Osteoblast (primary cell): ENCODE results near the gene HSPA1B. TPM values are rescaled to one million over a fixed set of nuclear protein-coding genes. Genes with fewer than 3 reads are reported as not detected.
"Not testable (repeated sequence)": the region's sequence is repeated elsewhere in the genome, so short reads cannot be mapped to it uniquely, and the experiment has no call there.

ENCODE experiments used
- DNase-seq: peaks from one replicate; pipeline ENCODE4 v3.0.0; 2011; ENCODE audit warnings: low spot score, mixed read lengths; ENCODE audit not compliant: insufficient read length; ENCODE audit errors: missing footprints
- H2AFZ ChIP-seq: 2 replicates; pipeline ENCODE4 v1.6.0; 2011; ENCODE audit warnings: mild to moderate bottlenecking, low read length
- H3K27ac ChIP-seq: 2 replicates; pipeline ENCODE4 v1.5.1; 2011; ENCODE audit warnings: mild to moderate bottlenecking, low read depth, low read length, moderate library complexity
- H3K27me3 ChIP-seq: 2 replicates; pipeline ENCODE4 v1.6.0; 2012; ENCODE audit warnings: mild to moderate bottlenecking, control low read depth, inconsistent platforms, low read length, moderate library complexity; ENCODE audit not compliant: insufficient read depth
- H3K36me3 ChIP-seq: 2 replicates; pipeline ENCODE4 v1.5.1; 2011; ENCODE audit warnings: mild to moderate bottlenecking, low read length, control low read depth, moderate library complexity; ENCODE audit not compliant: insufficient read depth
- H3K4me1 ChIP-seq: 2 replicates; pipeline ENCODE4 v1.5.1; 2011; ENCODE audit warnings: mild to moderate bottlenecking, low read length, control low read depth, moderate library complexity; ENCODE audit not compliant: insufficient read depth
- H3K4me2 ChIP-seq: 2 replicates; pipeline ENCODE4 v1.6.0; 2011; ENCODE audit warnings: mild to moderate bottlenecking, low read length; ENCODE audit not compliant: insufficient read depth
- H3K4me3 ChIP-seq: fragments of 200-600 bp; sonication (generic); 3 replicates; pipeline ENCODE4 v1.5.1; 2012; ENCODE audit warnings: mild to moderate bottlenecking, low read length, inconsistent platforms; ENCODE audit not compliant: insufficient read depth
- H3K79me2 ChIP-seq: 2 replicates; pipeline ENCODE4 v1.6.0; 2012; ENCODE audit warnings: mild to moderate bottlenecking, low read length, control low read depth, inconsistent platforms; ENCODE audit not compliant: insufficient read depth
- H3K9me3 ChIP-seq: 2 replicates; pipeline ENCODE4 v1.5.1; 2011; ENCODE audit warnings: low read depth, low read length, control low read depth
- H4K20me1 ChIP-seq: 2 replicates; pipeline ENCODE4 v1.6.0; 2012; ENCODE audit warnings: mild to moderate bottlenecking, low read length, control low read depth; ENCODE audit not compliant: insufficient read depth
- CTCF ChIP-seq: IDR thresholded peaks from 2 replicates; pipeline ENCODE4 v1.5.1; 2011; ENCODE audit warnings: mild to moderate bottlenecking, low read depth, low read length, moderate library complexity; ENCODE audit errors: extremely low read depth
- total RNA-seq: library from RNA; depleted of rRNA; stranded (reverse); fragments of >200 nt; gene quantifications from 2 replicates; pipeline ENCODE4 v1.2.3, GENCODE V29; 2012

HSPA1B gene
- total RNA-seq, 1 donor = 59.7 TPM

GRCh38 chr6:31862344-31863235 lies 35.1 kb downstream of the HSPA1B start, which contains the start of gene NEU1:
Gene NEU1, minus strand, starts transcription at chr6:31862821. Its CDS starts 45 bp downstream, at chr6:31862776.
- Histone ChIP-seq H3K36me3 (peaks cover 32% of the 10 kb centered on the region), H2AFZ (peak within 1 kb of the TSS; percentile 96), H3K27ac (peak within 1 kb of the TSS; percentile 89), H4K20me1 (no peaks in the 10 kb centered on the region), H3K79me2 (peaks cover 29% of the 10 kb centered on the region), H3K4me1 (peaks cover 14% of the 10 kb centered on the region), H3K9me3 (no peaks in the 10 kb centered on the region), H3K4me2 (peak within 1 kb of the TSS; percentile 94), H3K27me3 (no peaks in the 10 kb centered on the region), H3K4me3 (peak within 1 kb of the TSS; percentile 98)
- TF ChIP-seq CTCF = no peak
- peak; percentile 100 for DNase-seq

GRCh38 chr6:31864123-31864562 lies 36.6 kb downstream of the HSPA1B start:
- H2AFZ ChIP-seq = peak overlapping the region; percentile 96
- DNase-seq, H3K27ac ChIP-seq, H4K20me1 ChIP-seq, H3K9me3 ChIP-seq, H3K27me3 ChIP-seq: not testable (repeated sequence)
- H3K4me3 ChIP-seq = peak overlapping the region; percentile 86
- peaks cover 14% of the 10 kb centered on the region for H3K4me1 ChIP-seq
- H3K79me2 ChIP-seq = peaks cover 29% of the 10 kb centered on the region
- H3K36me3 ChIP-seq = peaks cover 20% of the 10 kb centered on the region
- peak overlapping the region; percentile 94 for H3K4me2 ChIP-seq

- Histone ChIP-seq H3K4me3 (no peak overlapping the region), H3K4me1 (peaks cover 14% of the 10 kb centered on the region), H4K20me1 (no peaks in the 10 kb centered on the region), H3K27ac (no peak overlapping the region), H3K36me3 (peaks cover 13% of the 10 kb centered on the region), H3K79me2 (peaks cover 28% of the 10 kb centered on the region), H3K4me2 (no peak overlapping the region), H2AFZ (peak overlapping the region; percentile 41), H3K9me3 (no peaks in the 10 kb centered on the region), H3K27me3 (no peaks in the 10 kb centered on the region)
- no peak for TF ChIP-seq CTCF
- peak; percentile 42 for DNase-seq
Measured at GRCh38 chr6:31864818-31865204, 37.3 kb downstream of the HSPA1B start.

GRCh38 chr6:31865205-31866118 lies 37.9 kb downstream of the HSPA1B start:
- Histone ChIP-seq H3K36me3 (peaks cover 7% of the 10 kb centered on the region), H3K4me3 (no peak overlapping the region), H3K27me3 (no peaks in the 10 kb centered on the region), H2AFZ (no peak overlapping the region), H3K4me2 (no peak overlapping the region), H3K27ac (no peak overlapping the region), H3K4me1 (peaks cover 14% of the 10 kb centered on the region), H3K79me2 (peaks cover 21% of the 10 kb centered on the region), H3K9me3 (no peaks in the 10 kb centered on the region), H4K20me1 (no peaks in the 10 kb centered on the region)
- no peak for TF ChIP-seq CTCF
- peak; percentile 73 for DNase-seq

GRCh38 chr6:31868658-31868971 lies 41.1 kb downstream of the HSPA1B start:
- not testable (repeated sequence) for H3K27ac ChIP-seq, H3K4me3 ChIP-seq, H3K36me3 ChIP-seq, H2AFZ ChIP-seq, H3K27me3 ChIP-seq, H4K20me1 ChIP-seq, H3K9me3 ChIP-seq, H3K4me2 ChIP-seq, H3K79me2 ChIP-seq, H3K4me1 ChIP-seq
- peak; percentile 19 for DNase-seq
